ENCODE measurements around the gene YPEL5.
A peak's percentile ranks its signal among the peaks of the same experiment; 100 is the strongest.

Gene YPEL5

DNA sequence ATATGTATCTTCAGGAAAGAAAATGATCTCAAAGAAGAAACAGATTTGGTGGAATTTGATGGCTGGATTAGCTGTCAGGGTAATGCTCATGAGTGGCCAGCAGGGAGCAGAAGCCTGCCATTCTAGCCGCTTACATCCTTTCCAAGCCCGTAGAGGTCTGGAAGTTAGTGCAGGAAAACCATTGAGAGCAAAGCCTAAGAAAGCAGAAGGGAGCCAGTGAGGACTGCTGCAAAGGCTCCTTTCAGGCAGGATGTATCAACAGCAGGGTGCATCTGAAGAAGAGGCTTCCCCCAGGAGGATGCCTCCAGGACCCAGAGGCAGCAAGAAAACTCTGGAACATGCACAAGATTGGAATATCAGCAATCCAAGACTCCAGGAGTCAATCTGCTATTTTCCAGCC, 61.6 kb downstream of the YPEL5 start:
- peak; percentile 45 for DNase-seq

- DNase-seq: no peak
Observed at GRCh38 chr2:30209227-30209626, 62.4 kb downstream of the YPEL5 start.
